Natural killer cell (primary cell): ENCODE data around the gene SYMPK. TPM values are rescaled to one million over a fixed set of nuclear protein-coding genes. Genes with fewer than 3 reads are reported as not detected.

Experiments
- ATAC-seq, 3 donors: fragments of 150-1000 bp in 2 of 3; fragments of 200-7000 bp in 1 of 3; cut with Tn5 transposase; 1 replicate in 1 of 3; 2 replicates in 2 of 3; pipeline ENCODE4 v1.10.0; 2021; ENCODE audit warnings: mild to moderate bottlenecking in 2 of 3, moderate library complexity in 2 of 3
- DNase-seq, 2 donors: peaks; one replicate each; pipeline versions ENCODE4 v3.0.0 to v3.0.0-alpha.2; 2013 to 2021; ENCODE audit warnings: mixed read lengths in 1 of 2
- H3K27ac ChIP-seq: one replicate; pipeline ENCODE4 v1.5.1; 2013; ENCODE audit warnings: mild to moderate bottlenecking, low read length
- H3K27me3 ChIP-seq: one replicate; pipeline ENCODE4 v1.6.1; 2013; ENCODE audit warnings: low read length; ENCODE audit not compliant: control insufficient read depth, insufficient read depth
- H3K36me3 ChIP-seq: one replicate; pipeline ENCODE4 v1.6.1; 2013; ENCODE audit warnings: low read length; ENCODE audit not compliant: control insufficient read depth, insufficient read depth
- H3K4me1 ChIP-seq: one replicate; pipeline ENCODE4 v1.6.1; 2013; ENCODE audit warnings: low read length; ENCODE audit not compliant: control insufficient read depth, insufficient read depth
- H3K4me3 ChIP-seq: one replicate; pipeline ENCODE4 v1.5.1; 2013; ENCODE audit warnings: low read length
- H3K9me3 ChIP-seq: one replicate; pipeline ENCODE4 v1.6.1; 2013; ENCODE audit warnings: low read length; ENCODE audit not compliant: control insufficient read depth, insufficient read depth
- H3K27ac Mint-ChIP-seq, 2 donors: one replicate each; pipeline ENCODE4 v1.8.0; 2022; ENCODE audit warnings: mild to moderate bottlenecking in 2 of 2, mixed read lengths in 2 of 2, moderate library complexity in 1 of 2
- H3K27me3 Mint-ChIP-seq, 2 donors: one replicate each; pipeline ENCODE4 v1.8.0; 2022; ENCODE audit warnings: low read depth in 2 of 2, mixed read lengths in 2 of 2
- H3K36me3 Mint-ChIP-seq: one replicate; pipeline ENCODE4 v1.8.0; 2022; ENCODE audit warnings: mixed read lengths
- H3K4me1 Mint-ChIP-seq, 2 donors: one replicate each; pipeline ENCODE4 v1.8.0; 2022; ENCODE audit warnings: mixed read lengths in 2 of 2
- H3K4me3 Mint-ChIP-seq: one replicate; pipeline ENCODE4 v1.8.0; 2022; ENCODE audit warnings: mild to moderate bottlenecking, moderate library complexity, mixed read lengths
- H3K9me3 Mint-ChIP-seq, 2 donors: one replicate each; pipeline ENCODE4 v1.8.0; 2022; ENCODE audit warnings: mixed read lengths in 2 of 2
- CTCF ChIP-seq: fragments of 200-600 bp; IDR thresholded peaks from one replicate; pipeline ENCODE4 v1.8.0; 2022; ENCODE audit warnings: antibody characterized with exemption
- WGBS: methylation state at CpG from one replicate; pipeline ENCODE4 v1.1.7; 2013; ENCODE audit warnings: missing lambda C conversion rate; ENCODE audit not compliant: insufficient coverage; 5-methylcytosine and 5-hydroxymethylcytosine counted together
- intact Hi-C: fragments of 100-400 bp; cut with micrococcal nuclease; formaldehyde crosslinking; loops from one replicate; pipeline ENCODE4 v1.14.2; 2022
- total RNA-seq, 4 donors: library from RNA; stranded (reverse); fragments of 120-200 nt in 1 of 4; gene quantifications; one replicate each; pipeline versions ENCODE4 v1.2.3 to v1.2.4, GENCODE V29; 2013 to 2022

Gene SYMPK
- total RNA-seq, 3 donors from 2014 or later (not counting 1 experiment from before 2014, with no cell fraction given), result 86.4 to 94.8 (median 86.7) TPM

- peaks cover 17% of the 10 kb centered on the region for H3K36me3 ChIP-seq
- H3K4me3 Mint-ChIP-seq, result peak overlapping the region; percentile 91
- H3K27me3 ChIP-seq, result peaks cover 5% of the 10 kb centered on the region
- no peaks in the 10 kb centered on the region for H3K9me3 ChIP-seq
- no peak for TF ChIP-seq CTCF
- H3K9me3 Mint-ChIP-seq, result no peaks in the 10 kb centered on the region
- peak in 1 of 2 donors; percentile 50 for DNase-seq
- peaks cover 32% of the 10 kb centered on the region for H3K4me1 ChIP-seq
- intact Hi-C loops, result no loop called here
- peaks cover 34 to 50% of the 10 kb centered on the region in 2 donors for H3K4me1 Mint-ChIP-seq
- no peak overlapping the region for H3K27ac ChIP-seq
- peak overlapping the region; percentile 42 for H3K4me3 ChIP-seq
- H3K36me3 Mint-ChIP-seq, result peaks cover 14% of the 10 kb centered on the region
- 9% methylated on average over 31 of the region's 31 CpGs for WGBS
- peak overlapping the region; percentile 71 to 98 for H3K27ac Mint-ChIP-seq
- H3K27me3 Mint-ChIP-seq, result peaks cover 0 to 4% of the 10 kb centered on the region in 2 donors
- no peak for ATAC-seq
Observed at GRCh38 chr19:45791744-45792469, 71.0 kb downstream of the SYMPK start.

- Mint-ChIP-seq H3K9me3 (no peaks in the 10 kb centered on the region), H3K27me3 (peaks cover 0 to 4% of the 10 kb centered on the region in 2 donors), H3K36me3 (peaks cover 14% of the 10 kb centered on the region), H3K4me1 (peaks cover 34 to 50% of the 10 kb centered on the region in 2 donors), H3K27ac (peak overlapping the region in 1 of 2 donors; percentile 98), H3K4me3 (peak overlapping the region; percentile 91)
- no peaks in the 10 kb centered on the region for H3K9me3 ChIP-seq
- ATAC-seq (peak in 1 of 3 donors; percentile 40), DNase-seq (peak in 1 of 2 donors; percentile 64)
- intact Hi-C loops, result no loop called here
- peaks cover 5% of the 10 kb centered on the region for H3K27me3 ChIP-seq
- H3K27ac ChIP-seq, result no peak overlapping the region
- WGBS, result 22% methylated on average over 8 of the region's 8 CpGs
- H3K4me1 ChIP-seq, result peaks cover 32% of the 10 kb centered on the region
- no peak overlapping the region for H3K4me3 ChIP-seq
- H3K36me3 ChIP-seq, result peaks cover 26% of the 10 kb centered on the region
- no peak for TF ChIP-seq CTCF
Observed at GRCh38 chr19:45790942-45791341, 72.0 kb downstream of the SYMPK start.

GRCh38 chr19:45789035-45789786 is 73.7 kb downstream of the SYMPK start:
- Mint-ChIP-seq H3K9me3 (no peaks in the 10 kb centered on the region), H3K27ac (no peak overlapping the region), H3K36me3 (peaks cover 14% of the 10 kb centered on the region), H3K27me3 (no peaks in the 10 kb centered on the region), H3K4me1 (peaks cover 34 to 50% of the 10 kb centered on the region in 2 donors), H3K4me3 (no peak overlapping the region)
- no peak overlapping the region for H3K27ac ChIP-seq
- DNase-seq (no peak), ATAC-seq (no peak)
- no peaks in the 10 kb centered on the region for H3K9me3 ChIP-seq
- H3K36me3 ChIP-seq, result peaks cover 26% of the 10 kb centered on the region
- TF ChIP-seq CTCF, result no peak
- H3K27me3 ChIP-seq, result no peaks in the 10 kb centered on the region
- 98% methylated on average over 15 of the region's 15 CpGs for WGBS
- H3K4me3 ChIP-seq, result no peak overlapping the region
- H3K4me1 ChIP-seq, result peaks cover 32% of the 10 kb centered on the region
- intact Hi-C loops, result no loop called here
